Measurements from ENCODE around the gene ATP8A2. TPM values are rescaled to one million over a fixed set of nuclear protein-coding genes. Genes with fewer than 3 reads are reported as not detected.

Gene ATP8A2
- total RNA-seq, 1 donor from 2014 or later: 3.4 TPM

- Mint-ChIP-seq H3K4me3 (no peak overlapping the region), H3K27ac (ENCODE audit: unreplicated experiment) (no peak overlapping the region), H3K36me3 (ENCODE audit: low read depth) (no peaks in the 10 kb centered on the region), H3K9me3 (peaks cover 3% of the 10 kb centered on the region), H3K27me3 (ENCODE audit: low read depth) (no peaks in the 10 kb centered on the region), H3K4me1 (no peaks in the 10 kb centered on the region)
- no peak for TF ChIP-seq CTCF (conservative IDR thresholded peaks at IDR 0.05)
- DNase-seq (ENCODE audit: low read depth, low spot score): no peak
Measured at GRCh38 chr13:25725104-25725503, 353.3 kb downstream of the ATP8A2 start.

- Mint-ChIP-seq H3K27me3 (ENCODE audit: low read depth) (no peaks in the 10 kb centered on the region), H3K36me3 (ENCODE audit: low read depth) (no peaks in the 10 kb centered on the region), H3K4me1 (no peaks in the 10 kb centered on the region), H3K27ac (ENCODE audit: unreplicated experiment) (no peak overlapping the region), H3K9me3 (peaks cover 3% of the 10 kb centered on the region), H3K4me3 (no peak overlapping the region)
- no peak for DNase-seq (ENCODE audit: low read depth, low spot score)
- TF ChIP-seq CTCF (conservative IDR thresholded peaks at IDR 0.05): no peak
Measured at GRCh38 chr13:25727250-25727649, 355.5 kb downstream of the ATP8A2 start.

GRCh38 chr13:25727810-25728209 is 356.0 kb downstream of the ATP8A2 start:
- TF ChIP-seq CTCF (conservative IDR thresholded peaks at IDR 0.05): no peak
- Mint-ChIP-seq H3K36me3 (ENCODE audit: low read depth) (no peaks in the 10 kb centered on the region), H3K27ac (ENCODE audit: unreplicated experiment) (no peak overlapping the region), H3K27me3 (ENCODE audit: low read depth) (no peaks in the 10 kb centered on the region), H3K4me3 (no peak overlapping the region), H3K9me3 (peaks cover 3% of the 10 kb centered on the region), H3K4me1 (no peaks in the 10 kb centered on the region)
- DNase-seq (ENCODE audit: low read depth, low spot score): no peak

- Mint-ChIP-seq H3K4me1 (no peaks in the 10 kb centered on the region), H3K27ac (ENCODE audit: unreplicated experiment) (no peak overlapping the region), H3K4me3 (no peak overlapping the region), H3K9me3 (no peaks in the 10 kb centered on the region), H3K36me3 (ENCODE audit: low read depth) (no peaks in the 10 kb centered on the region), H3K27me3 (ENCODE audit: low read depth) (no peaks in the 10 kb centered on the region)
- DNase-seq (ENCODE audit: low read depth, low spot score): no peak
- no peak for TF ChIP-seq CTCF (conservative IDR thresholded peaks at IDR 0.05)
Measured at GRCh38 chr13:25729201-25729600, 357.4 kb downstream of the ATP8A2 start.

- H3K27me3 Mint-ChIP-seq (ENCODE audit: low read depth): no peaks in the 10 kb centered on the region
- no peaks in the 10 kb centered on the region for H3K9me3 Mint-ChIP-seq
- H3K27ac Mint-ChIP-seq (ENCODE audit: unreplicated experiment): no peak overlapping the region
Measured at GRCh38 chr13:25731037-25731436, 359.3 kb downstream of the ATP8A2 start.

More at GRCh38 chr13:25731037-25731436, 359.3 kb downstream of the ATP8A2 start:
- Mint-ChIP-seq H3K4me3 (no peak overlapping the region), H3K36me3 (ENCODE audit: low read depth) (no peaks in the 10 kb centered on the region), H3K4me1 (no peaks in the 10 kb centered on the region)
- TF ChIP-seq CTCF (conservative IDR thresholded peaks at IDR 0.05): no peak
- no peak for DNase-seq (ENCODE audit: low read depth, low spot score)
